Esophagus (tissue), 2 donors: Measurements from ENCODE around the gene ELF3. TPM values are rescaled to one million over a fixed set of nuclear protein-coding genes. Genes with fewer than 3 reads are reported as not detected.
A peak's percentile ranks its signal among the peaks of the same experiment; 100 is the strongest.
"Not testable (repeated sequence)": the region's sequence is repeated elsewhere in the genome, so short reads cannot be mapped to it uniquely, and the experiment has no call there.

Source experiments
- H3K27ac ChIP-seq, 2 donors: one replicate each; pipeline ENCODE4 v1.5.1; 2013; ENCODE audit warnings: low read depth in 2 of 2, mild to moderate bottlenecking in 2 of 2, inconsistent platforms in 1 of 2, low read length in 1 of 2, moderate library complexity in 1 of 2
- H3K27me3 ChIP-seq, 2 donors: one replicate each; pipeline ENCODE4 v1.6.1; 2013; ENCODE audit warnings: low read length in 2 of 2, control low read depth in 1 of 2, mild to moderate bottlenecking in 1 of 2; ENCODE audit not compliant: insufficient read depth in 2 of 2, control insufficient read depth in 1 of 2
- H3K36me3 ChIP-seq, 2 donors: one replicate each; pipeline ENCODE4 v1.6.1; 2013; ENCODE audit warnings: low read length in 1 of 2; ENCODE audit not compliant: control insufficient read depth in 2 of 2, insufficient read depth in 2 of 2
- H3K4me1 ChIP-seq, 2 donors: one replicate each; pipeline ENCODE4 v1.6.1; 2013; ENCODE audit warnings: low read length in 1 of 2; ENCODE audit not compliant: control insufficient read depth in 2 of 2, insufficient read depth in 2 of 2
- H3K4me3 ChIP-seq, 2 donors: one replicate each; pipeline ENCODE4 v1.5.1; 2013; ENCODE audit warnings: low read length in 2 of 2, mild to moderate bottlenecking in 2 of 2, low read depth in 1 of 2, moderate library complexity in 1 of 2
- H3K9me3 ChIP-seq, 2 donors: one replicate each; pipeline ENCODE4 v1.6.1; 2013; ENCODE audit warnings: mild to moderate bottlenecking in 2 of 2, low read depth in 1 of 2, low read length in 1 of 2, moderate library complexity in 1 of 2; ENCODE audit not compliant: control insufficient read depth in 2 of 2, insufficient read depth in 1 of 2
- WGBS, 2 donors: extraction: QIAGEN DNeasy Blood & Tissue Kit; methylation state at CpG; one replicate each; pipeline ENCODE4 v1.1.7; 2013; 5-methylcytosine and 5-hydroxymethylcytosine counted together
- polyA plus RNA-seq, 2 donors: library from polyadenylated mRNA; stranded (reverse); fragments of 200-250 nt; gene quantifications; one replicate each; pipeline ENCODE4 v1.2.3, GENCODE V29; 2013
- donor health status: healthy with polysubstance abuse.
- donor health status: Bipolar disorder and iron deficiency.

Gene ELF3
- 100 to 1,000 TPM; 440 to 749 TPM for polyA plus RNA-seq

- WGBS, 2 donors = 43 to 47% methylated on average over 24 of the region's 24 CpGs
- H3K27ac ChIP-seq = peak within 1 kb of the TSS; percentile 92 to 96
These were observed at the start of gene ELF3 for GRCh38 chr1:202010180-202011015. Gene ELF3, plus strand, starts transcription at chr1:202010587. Its CDS starts 550 bp downstream, at chr1:202011137.

GRCh38 chr1:201962382-201962781 lies 48.0 kb upstream of the ELF3 start:
- H3K27me3 ChIP-seq, H3K9me3 ChIP-seq, H3K4me1 ChIP-seq, H3K4me3 ChIP-seq, H3K27ac ChIP-seq: not testable (repeated sequence)
- H3K36me3 ChIP-seq = peaks cover 8 to 15% of the 10 kb centered on the region in 2 donors
- WGBS, 2 donors = 91 to 94% methylated on average over 10 of the region's 10 CpGs

More at GRCh38 chr1:202010180-202011015, at the start of gene ELF3:
- Histone ChIP-seq H3K4me3 (peak within 1 kb of the TSS; percentile 65 to 76), H3K36me3 (peaks cover 5 to 37% of the 10 kb centered on the region in 2 donors), H3K9me3 (no peaks in the 10 kb centered on the region), H3K27me3 (no peaks in the 10 kb centered on the region), H3K4me1 (peaks cover 0 to 12% of the 10 kb centered on the region in 2 donors)

GRCh38 chr1:201964261-201964660 lies 46.1 kb upstream of the ELF3 start:
- no peaks in the 10 kb centered on the region for H3K9me3 ChIP-seq
- no peak overlapping the region for H3K4me3 ChIP-seq
- no peaks in the 10 kb centered on the region for H3K4me1 ChIP-seq
- H3K27me3 ChIP-seq = no peaks in the 10 kb centered on the region
- no peak overlapping the region for H3K27ac ChIP-seq
- WGBS, 2 donors = 68 to 80% methylated on average over 1 of the region's 1 CpG
- H3K36me3 ChIP-seq = peaks cover 8 to 9% of the 10 kb centered on the region in 2 donors

GRCh38 chr1:201966171-201966570 lies 44.2 kb upstream of the ELF3 start:
- peaks cover 6 to 9% of the 10 kb centered on the region in 2 donors for H3K36me3 ChIP-seq
- 94 to 95% methylated on average over 5 of the region's 5 CpGs for WGBS, 2 donors

GRCh38 chr1:201968202-201968925 lies 42.0 kb upstream of the ELF3 start:
- Histone ChIP-seq H3K9me3 (no peaks in the 10 kb centered on the region), H3K4me3 (no peak overlapping the region), H3K27me3 (no peaks in the 10 kb centered on the region), H3K4me1 (no peaks in the 10 kb centered on the region), H3K27ac (no peak overlapping the region), H3K36me3 (peaks cover 3 to 5% of the 10 kb centered on the region in 2 donors)
- 89 to 92% methylated on average over 16 of the region's 16 CpGs for WGBS, 2 donors

More at GRCh38 chr1:201966171-201966570, 44.2 kb upstream of the ELF3 start:
- H3K9me3 ChIP-seq = no peaks in the 10 kb centered on the region
- no peaks in the 10 kb centered on the region for H3K4me1 ChIP-seq
- H3K27ac ChIP-seq = no peak overlapping the region
- no peaks in the 10 kb centered on the region for H3K27me3 ChIP-seq
- no peak overlapping the region for H3K4me3 ChIP-seq

GRCh38 chr1:201970334-201971159 lies 39.8 kb upstream of the ELF3 start:
- Histone ChIP-seq H3K27me3 (no peaks in the 10 kb centered on the region), H3K27ac (no peak overlapping the region), H3K9me3 (no peaks in the 10 kb centered on the region), H3K36me3 (peaks cover 3% of the 10 kb centered on the region in 2 donors), H3K4me3 (no peak overlapping the region), H3K4me1 (no peaks in the 10 kb centered on the region)
- 53 to 56% methylated on average over 9 of the region's 9 CpGs for WGBS, 2 donors

GRCh38 chr1:201982082-201982622 lies 28.2 kb upstream of the ELF3 start:
- H3K27ac ChIP-seq = peak overlapping the region; percentile 89 to 93
- WGBS, 2 donors = 8 to 12% methylated on average over 20 to 31 of the region's 31 CpGs

GRCh38 chr1:201982623-201983379 lies 27.6 kb upstream of the ELF3 start, which contains the start of gene RNPEP:
Gene RNPEP, plus strand, starts transcription at chr1:201982648. Its CDS starts 19 bp downstream, at chr1:201982667.
- H3K27ac ChIP-seq = peak within 1 kb of the TSS; percentile 89 to 93
- H3K36me3 ChIP-seq = no peaks in the 10 kb centered on the region
- H3K4me3 ChIP-seq = peak within 1 kb of the TSS; percentile 93 to 96
- 0% methylated on average over 48 to 80 of the region's 80 CpGs for WGBS, 2 donors
- H3K9me3 ChIP-seq = no peaks in the 10 kb centered on the region
- H3K27me3 ChIP-seq = no peaks in the 10 kb centered on the region
- H3K4me1 ChIP-seq = peaks cover 2 to 4% of the 10 kb centered on the region in 2 donors

More at GRCh38 chr1:201982082-201982622, 28.2 kb upstream of the ELF3 start:
- Histone ChIP-seq H3K9me3 (no peaks in the 10 kb centered on the region), H3K27me3 (no peaks in the 10 kb centered on the region), H3K4me1 (peaks cover 2 to 4% of the 10 kb centered on the region in 2 donors), H3K36me3 (no peaks in the 10 kb centered on the region), H3K4me3 (peak overlapping the region; percentile 93 to 96)
